Subcutaneous adipose tissue (tissue), 4 donors: ENCODE data around the gene FBXL13. TPM values are rescaled to one million over a fixed set of nuclear protein-coding genes. Genes with fewer than 3 reads are reported as not detected.

Experiments
- CTCF ChIP-seq: fragments of 450-650 bp; IDR thresholded peaks from one replicate; pipeline ENCODE4 v1.5.1; 2016; ENCODE audit warnings: low read depth, mild to moderate bottlenecking, control low read depth, antibody characterized with exemption, moderate library complexity
- total RNA-seq, 4 donors: library from RNA; depleted of rRNA; stranded (reverse); fragments of >200 nt; gene quantifications; one replicate each; pipeline ENCODE4 v1.1.0, GENCODE V29; 2016

FBXL13 gene
- total RNA-seq, 4 donors from 2014 or later, result 0.88 to 2.4 TPM; not detected in 2

- no peak for TF ChIP-seq CTCF
Observed at GRCh38 chr7:103116511-103116910, 41.9 kb upstream of the FBXL13 start.

- TF ChIP-seq CTCF, result no peak
Observed at GRCh38 chr7:103115771-103116170, 41.2 kb upstream of the FBXL13 start.

GRCh38 chr7:103114576-103115008 is 40.0 kb upstream of the FBXL13 start:
- TF ChIP-seq CTCF, result no peak

- TF ChIP-seq CTCF, result no peak
Observed at GRCh38 chr7:103113164-103113563, 38.6 kb upstream of the FBXL13 start.

- TF ChIP-seq CTCF, result no peak
Observed at GRCh38 chr7:103106005-103106702, 31.6 kb upstream of the FBXL13 start.

- no peak for TF ChIP-seq CTCF
Observed at GRCh38 chr7:103101543-103101942, 26.9 kb upstream of the FBXL13 start.

- TF ChIP-seq CTCF, result no peak
Observed at GRCh38 chr7:103100348-103100747, 25.8 kb upstream of the FBXL13 start.
